Testis (tissue), 2 donors: ENCODE measurements around the gene AFAP1L2.

ENCODE experiments used
- POLR2A ChIP-seq: fragments of 450-650 bp; IDR thresholded peaks from one replicate; pipeline ENCODE4 v1.6.1; 2017; ENCODE audit warnings: antibody characterized with exemption, mild to moderate bottlenecking, moderate library complexity
- TF ChIP-seq, protein P1 (sequence below), 3 experiments: fragments of 450-650 bp in 2 of 3; fragments of 200-600 bp in 1 of 3; sonication (generic) in 1 of 3; IDR thresholded peaks; one replicate each; pipeline ENCODE4 v1.5.1; 2016 to 2019; ENCODE audit warnings: antibody characterized with exemption in 3 of 3, mild to moderate bottlenecking in 2 of 3, moderate library complexity in 1 of 3

DNA sequence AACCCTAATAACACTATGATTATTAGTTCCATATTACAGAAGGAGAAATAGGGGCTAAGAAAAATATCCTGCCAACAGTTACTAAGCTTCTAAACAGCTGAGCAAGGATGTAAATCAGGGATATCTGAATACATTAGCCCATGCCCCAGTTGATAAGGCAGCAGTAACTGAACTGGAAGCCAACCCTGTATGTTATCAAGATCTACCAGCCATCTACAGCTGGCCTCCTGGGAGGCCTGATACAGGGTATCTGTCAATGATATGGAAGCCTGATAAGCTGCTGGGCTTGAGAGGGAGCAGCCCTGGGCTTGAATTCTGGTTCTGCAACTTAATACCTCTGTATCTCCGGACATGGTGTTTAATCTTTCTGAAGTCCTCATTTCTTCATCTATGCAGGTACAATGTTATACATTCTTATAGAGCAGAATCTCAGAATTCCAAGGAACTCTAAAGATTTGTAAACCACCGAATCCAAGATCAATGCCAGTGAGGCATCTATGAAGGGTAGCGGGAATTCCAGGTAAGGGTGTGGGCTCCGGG, 37.9 kb upstream of the AFAP1L2 start:
- TF ChIP-seq, protein P1, sequence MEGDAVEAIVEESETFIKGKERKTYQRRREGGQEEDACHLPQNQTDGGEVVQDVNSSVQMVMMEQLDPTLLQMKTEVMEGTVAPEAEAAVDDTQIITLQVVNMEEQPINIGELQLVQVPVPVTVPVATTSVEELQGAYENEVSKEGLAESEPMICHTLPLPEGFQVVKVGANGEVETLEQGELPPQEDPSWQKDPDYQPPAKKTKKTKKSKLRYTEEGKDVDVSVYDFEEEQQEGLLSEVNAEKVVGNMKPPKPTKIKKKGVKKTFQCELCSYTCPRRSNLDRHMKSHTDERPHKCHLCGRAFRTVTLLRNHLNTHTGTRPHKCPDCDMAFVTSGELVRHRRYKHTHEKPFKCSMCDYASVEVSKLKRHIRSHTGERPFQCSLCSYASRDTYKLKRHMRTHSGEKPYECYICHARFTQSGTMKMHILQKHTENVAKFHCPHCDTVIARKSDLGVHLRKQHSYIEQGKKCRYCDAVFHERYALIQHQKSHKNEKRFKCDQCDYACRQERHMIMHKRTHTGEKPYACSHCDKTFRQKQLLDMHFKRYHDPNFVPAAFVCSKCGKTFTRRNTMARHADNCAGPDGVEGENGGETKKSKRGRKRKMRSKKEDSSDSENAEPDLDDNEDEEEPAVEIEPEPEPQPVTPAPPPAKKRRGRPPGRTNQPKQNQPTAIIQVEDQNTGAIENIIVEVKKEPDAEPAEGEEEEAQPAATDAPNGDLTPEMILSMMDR (IDR thresholded peaks at IDR 0.05) = no peak
- no peak for TF ChIP-seq POLR2A
